Activated CD4-positive, CD25-positive, alpha-beta regulatory T cell (primary cell): Measurements from ENCODE around the gene BNC1.
"Not testable (repeated sequence)": the region's sequence is repeated elsewhere in the genome, so short reads cannot be mapped to it uniquely, and the experiment has no call there.

Experiments
- DNase-seq, 4 experiments: peaks; one replicate each; lab custom pipeline; 2025; lab: John Stamatoyannopoulos, UW

BNC1 gene

GRCh38 chr15:83248151-83249029 is 36.1 kb downstream of the BNC1 start:
- no peak for DNase-seq

GRCh38 chr15:83243634-83244033 is 40.8 kb downstream of the BNC1 start:
- DNase-seq: no peak

GRCh38 chr15:83230242-83230641 is 54.2 kb downstream of the BNC1 start:
- no peak for DNase-seq

DNA sequence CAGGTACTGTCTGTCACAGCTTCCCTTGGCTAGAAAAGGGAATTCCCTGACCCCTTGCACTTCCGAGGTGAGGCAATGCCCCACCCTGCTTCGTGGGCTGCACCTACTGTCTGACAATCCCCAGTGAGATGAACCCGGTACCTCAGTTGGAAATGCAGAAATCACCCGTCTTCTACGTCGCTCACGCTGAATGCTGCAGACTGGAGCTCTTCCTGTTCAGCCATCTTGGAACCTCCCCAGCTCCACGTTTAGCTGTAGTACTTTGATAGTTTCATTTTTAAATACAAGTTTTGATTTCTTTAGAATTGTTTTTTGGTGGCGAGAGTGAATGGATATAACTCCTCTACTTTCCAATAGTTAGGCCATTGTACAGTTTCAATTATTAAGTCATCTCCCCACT is 59.0 kb downstream of the BNC1 start:
- no peak for DNase-seq

DNA sequence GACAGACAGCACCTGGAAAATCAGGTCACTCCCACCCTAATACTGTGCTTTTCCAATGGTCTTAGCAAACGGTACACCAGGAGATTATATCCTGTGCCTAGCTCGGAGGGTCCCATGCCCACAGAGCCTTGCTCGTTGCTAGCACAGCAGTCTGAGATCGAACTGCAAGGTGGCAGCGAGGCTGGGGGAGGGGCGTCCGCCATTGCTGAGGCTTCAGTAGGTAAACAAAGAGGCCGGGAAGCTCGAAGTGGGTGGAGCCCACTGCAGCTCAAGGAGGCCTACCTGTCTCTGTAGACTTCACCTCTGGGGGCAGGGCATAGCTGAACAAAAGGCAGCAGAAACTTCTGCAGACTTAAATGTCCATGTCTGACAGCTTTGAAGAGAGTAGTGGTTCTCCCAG is 62.7 kb downstream of the BNC1 start:
- not testable (repeated sequence) for DNase-seq

DNA sequence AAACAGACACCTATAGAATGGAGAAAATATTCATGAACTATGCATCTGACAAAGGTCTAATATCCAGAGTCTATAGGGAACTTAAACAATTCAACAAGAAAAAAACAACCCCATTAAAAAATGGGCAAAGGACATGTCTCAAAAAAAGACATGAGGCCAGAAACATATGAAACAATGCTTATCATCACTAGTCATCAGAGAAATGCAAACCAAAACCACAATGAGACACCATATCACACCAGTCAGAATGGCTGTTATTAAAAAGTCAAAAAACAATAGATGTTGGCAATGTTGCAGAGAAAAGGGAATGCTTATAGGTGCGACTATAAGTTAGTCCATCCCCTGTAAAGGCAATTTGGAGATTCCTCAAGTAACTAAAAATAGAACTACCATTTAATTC is 65.4 kb downstream of the BNC1 start:
- no peak for DNase-seq

DNA sequence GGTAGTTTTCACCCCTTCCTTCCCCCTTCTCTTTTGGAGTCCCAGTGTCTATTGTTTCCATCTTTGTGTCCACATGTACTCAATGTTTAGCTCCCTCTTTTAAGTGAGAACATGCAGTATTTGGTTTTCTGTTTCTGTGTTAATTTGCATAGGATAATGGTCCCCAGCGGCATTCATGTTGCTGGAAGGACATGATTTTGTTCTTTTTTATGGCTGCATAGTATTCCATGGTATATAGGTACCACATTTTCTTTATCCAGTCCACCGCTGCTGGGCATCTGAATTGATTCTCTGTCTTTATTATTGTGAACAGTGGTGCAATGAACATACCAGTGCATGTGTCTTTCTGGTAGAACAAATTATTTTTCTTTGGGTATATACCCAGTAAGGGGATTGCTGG is 69.2 kb downstream of the BNC1 start:
- DNase-seq: no peak

DNA sequence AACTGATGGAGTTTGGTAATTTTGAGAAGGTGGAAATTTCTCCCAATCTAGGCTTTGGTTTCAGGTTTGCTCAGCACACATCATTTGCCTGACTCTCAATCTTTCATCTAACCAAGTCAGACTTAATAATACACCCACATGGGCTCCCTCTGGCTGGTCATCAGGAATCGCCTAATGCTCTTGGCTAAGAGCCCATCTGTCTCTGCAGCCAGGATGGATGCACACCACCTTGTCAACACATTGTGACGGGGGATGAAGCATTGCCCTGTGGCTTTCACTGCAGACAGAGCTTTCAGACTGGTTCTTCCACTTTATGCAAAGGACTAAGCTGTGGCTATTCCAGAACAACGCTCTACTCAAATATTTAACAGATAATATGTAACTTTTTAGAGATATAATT is 73.8 kb downstream of the BNC1 start:
- no peak for DNase-seq

DNA sequence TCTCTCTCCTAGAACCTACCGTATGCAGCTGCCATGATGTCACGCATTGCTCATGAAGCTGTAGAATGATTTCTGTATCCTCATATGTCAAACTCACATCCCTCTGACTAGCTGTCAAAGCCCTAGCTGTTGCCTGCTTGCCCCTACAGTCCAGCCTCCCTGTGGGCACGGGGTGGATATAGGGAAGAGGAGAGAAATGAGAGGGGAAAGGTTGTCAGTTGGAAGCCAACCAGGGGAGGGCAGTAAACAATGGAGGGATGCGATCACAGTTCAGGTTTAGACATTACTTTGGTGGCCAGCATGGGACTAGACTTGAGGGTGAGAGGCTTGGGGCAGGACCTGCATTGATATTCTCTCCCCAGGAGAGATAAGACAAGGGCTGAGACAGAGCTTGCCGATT is 75.1 kb downstream of the BNC1 start:
- DNase-seq: no peak

DNA sequence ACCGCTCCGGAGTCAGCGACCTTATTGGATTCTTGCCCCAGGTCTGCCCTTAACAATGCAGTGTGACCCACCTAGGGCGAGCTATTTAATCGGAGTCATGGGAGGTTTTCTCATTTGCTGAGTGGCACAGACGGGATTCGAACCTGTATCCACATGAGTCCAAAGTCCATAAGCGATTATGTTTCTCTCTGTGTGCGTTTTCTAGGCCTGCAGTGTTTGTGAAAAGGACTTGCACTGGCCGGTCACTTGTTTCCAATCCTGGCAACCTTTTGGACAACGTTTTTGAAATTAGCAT is 76.2 kb downstream of the BNC1 start:
- no peak for DNase-seq

DNA sequence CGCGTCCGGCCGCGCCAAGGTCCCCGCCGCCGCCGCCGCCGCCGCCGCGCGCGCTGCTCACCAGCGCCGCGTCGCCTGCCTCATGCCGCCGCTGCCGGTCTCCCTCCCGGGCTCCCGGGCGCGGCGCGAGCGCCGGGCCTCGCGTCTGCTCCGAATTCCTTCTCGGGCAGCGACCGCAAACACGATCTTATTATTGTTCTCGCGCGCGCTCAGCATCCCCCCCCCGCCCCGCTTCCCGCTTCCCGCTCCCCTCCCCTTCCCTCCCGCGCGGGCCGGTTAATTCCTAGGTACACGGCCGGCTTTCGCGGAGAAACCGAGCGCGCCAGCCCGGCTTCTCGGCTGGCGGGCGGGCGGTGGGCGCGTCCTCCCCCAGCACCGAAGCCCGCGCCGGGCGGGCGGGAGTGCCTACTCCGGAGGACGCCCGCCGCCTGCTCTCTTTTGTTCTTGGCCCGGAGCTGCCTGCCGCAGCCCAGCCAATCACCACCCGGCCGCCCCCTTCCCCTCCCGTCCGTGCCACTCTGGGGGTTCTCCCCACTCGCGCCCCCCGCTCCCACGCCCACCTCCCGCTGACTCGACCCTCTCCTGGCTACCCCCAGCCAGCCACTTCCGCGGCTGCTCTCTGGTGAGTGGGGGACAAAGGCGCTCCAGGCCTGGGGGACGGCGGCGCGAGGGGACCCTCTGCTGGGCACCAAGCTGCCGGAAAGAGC is 76.7 kb downstream of the BNC1 start, which contains the start of gene HDGFL3:
Gene HDGFL3, minus strand, starts transcription at position 164 of the 707 bp plus-strand sequence. CDS start 409 bp downstream, outside the sequence.
- DNase-seq: no peak

DNA sequence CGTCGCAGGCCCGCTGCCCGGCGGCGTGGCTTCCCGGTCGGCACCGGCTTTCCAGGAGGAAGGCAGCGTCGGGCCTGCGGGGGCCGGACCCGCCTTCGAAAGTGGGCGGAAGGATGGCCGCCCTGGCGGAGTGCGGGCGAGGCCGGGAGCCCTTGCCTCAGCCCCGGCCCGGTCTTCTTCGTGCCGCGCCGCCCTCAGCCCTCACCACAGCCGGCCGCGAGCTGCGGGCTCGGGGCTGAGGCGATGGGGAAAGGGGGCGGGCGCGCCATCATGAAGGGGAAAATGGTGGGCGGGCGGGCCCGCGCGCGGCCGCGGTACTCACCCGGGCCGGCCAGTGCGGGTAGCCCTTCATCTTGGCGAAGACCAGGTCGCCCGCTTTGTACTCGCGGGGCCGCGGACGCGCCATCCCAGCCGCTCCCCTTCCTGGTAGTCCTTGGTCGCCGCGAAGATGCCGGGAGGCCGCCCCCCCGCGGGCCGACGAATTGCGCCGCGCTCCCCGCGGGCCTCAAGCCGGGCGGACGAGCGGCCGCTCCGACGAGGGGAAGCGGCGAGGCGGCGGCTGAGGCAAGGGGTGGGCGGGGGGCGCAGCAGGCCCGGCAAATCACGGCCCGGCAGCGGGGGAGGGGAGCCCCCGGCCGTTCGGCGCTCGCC is 77.3 kb downstream of the BNC1 start:
- no peak for DNase-seq

DNA sequence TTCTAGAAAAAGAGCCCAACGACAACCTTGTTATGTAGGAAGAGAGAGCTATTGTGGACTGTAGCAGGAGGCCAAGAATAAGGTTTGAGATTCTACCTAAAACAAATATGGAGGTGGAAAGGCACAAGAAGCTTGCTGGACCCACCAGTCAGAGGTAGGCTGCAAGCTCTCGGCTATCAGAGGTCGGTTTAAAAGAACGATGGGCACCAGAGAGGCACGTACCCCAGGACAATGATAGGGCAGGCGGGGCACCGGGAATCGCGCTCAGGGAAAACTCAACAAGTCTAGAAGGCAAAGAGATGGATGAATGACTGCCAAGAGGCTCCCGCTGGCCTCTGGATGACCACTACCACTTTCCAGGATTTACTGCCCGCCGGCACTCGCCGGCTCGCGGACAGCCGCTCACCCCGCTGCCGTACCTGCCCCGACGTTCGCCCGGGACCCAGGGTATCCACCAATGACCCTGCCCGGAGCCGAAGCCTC is 77.9 kb downstream of the BNC1 start:
- no peak for DNase-seq
